GM12891 (cell line): ENCODE measurements around the gene MRPS26. TPM values are rescaled to one million over a fixed set of nuclear protein-coding genes. Genes with fewer than 3 reads are reported as not detected.
"Not testable (repeated sequence)": the region's sequence is repeated elsewhere in the genome, so short reads cannot be mapped to it uniquely, and the experiment has no call there.

Source experiments
- DNase-seq: peaks from one replicate; pipeline ENCODE4 v3.0.0; 2011; ENCODE audit warnings: low spot score; ENCODE audit not compliant: insufficient read length
- FAIRE-seq: peaks from 2 replicates; lab custom pipeline; 2011; peaks lifted over from hg19 to GRCh38; lab: Jason Lieb, UNC
- PAX5 ChIP-seq: IDR thresholded peaks from 2 replicates; pipeline ENCODE4 v1.6.1; 2011; ENCODE audit warnings: low read length, moderate library complexity, mild to moderate bottlenecking; ENCODE audit not compliant: insufficient read depth, severe bottlenecking
- POLR2A ChIP-seq: IDR thresholded peaks from 2 replicates; pipeline ENCODE4 v1.6.1; 2011; ENCODE audit warnings: low read depth, low read length, control low read depth
- POLR2AphosphoS5 ChIP-seq: IDR thresholded peaks from 2 replicates; pipeline ENCODE4 v1.6.1; 2011; ENCODE audit warnings: low read depth, low read length, control low read depth
- POU2F2 ChIP-seq: IDR thresholded peaks from 2 replicates; pipeline ENCODE4 v1.6.1; 2011; ENCODE audit warnings: low read depth, mild to moderate bottlenecking, control low read depth, low read length, moderate library complexity
- SPI1 ChIP-seq: IDR thresholded peaks from 2 replicates; pipeline ENCODE4 v1.6.1; 2011; ENCODE audit warnings: low read depth, low read length, control low read depth
- TAF1 ChIP-seq: IDR thresholded peaks from 2 replicates; pipeline ENCODE4 v1.6.1; 2011; ENCODE audit warnings: low read depth, low read length, control low read depth
- polyA plus RNA-seq: library from polyadenylated mRNA; unstranded; fragments of >200 nt; gene quantifications from one replicate; pipeline ENCODE4 v1.2.1, GENCODE V29; 2012; ENCODE audit warnings: low read depth, missing spikeins, inconsistent platforms; ENCODE audit not compliant: missing spikeins

Gene MRPS26
- 34.8 TPM for polyA plus RNA-seq

DNA sequence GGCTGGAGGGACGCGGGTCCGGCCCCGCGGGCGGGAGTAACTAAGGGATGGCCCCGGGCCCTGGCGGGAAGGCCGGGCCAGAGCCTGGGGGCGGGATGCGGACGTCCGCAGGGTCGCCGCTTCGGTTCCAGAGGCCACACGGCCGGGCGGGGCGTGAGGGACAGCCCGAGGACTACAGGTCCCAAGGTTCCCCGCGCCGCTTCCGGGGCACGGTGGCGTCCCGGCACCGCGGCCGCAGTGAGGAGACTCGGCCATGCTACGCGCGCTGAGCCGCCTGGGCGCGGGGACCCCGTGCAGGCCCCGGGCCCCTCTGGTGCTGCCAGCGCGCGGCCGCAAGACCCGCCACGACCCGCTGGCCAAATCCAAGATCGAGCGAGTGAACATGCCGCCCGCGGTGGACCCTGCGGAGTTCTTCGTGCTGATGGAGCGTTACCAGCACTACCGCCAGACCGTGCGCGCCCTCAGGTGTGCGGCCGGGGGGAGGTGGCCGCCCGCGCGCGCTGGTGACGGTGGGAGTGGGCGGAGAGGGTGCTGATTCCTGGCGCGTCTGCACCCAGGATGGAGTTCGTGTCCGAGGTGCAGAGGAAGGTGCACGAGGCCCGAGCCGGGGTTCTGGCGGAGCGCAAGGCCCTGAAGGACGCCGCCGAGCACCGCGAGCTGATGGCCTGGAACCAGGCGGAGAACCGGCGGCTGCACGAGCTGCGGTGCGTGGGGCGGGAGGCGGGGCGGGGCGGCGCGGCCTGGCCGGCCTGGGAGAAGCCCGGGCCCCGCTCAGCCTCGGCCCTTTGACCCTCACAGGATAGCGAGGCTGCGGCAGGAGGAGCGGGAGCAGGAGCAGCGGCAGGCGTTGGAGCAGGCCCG lies at the start of gene MRPS26:
Gene MRPS26 (plus strand): TSS at position 237 of the 861 bp plus-strand sequence. CDS start 17 bp downstream, at position 254.
- DNase-seq, result peak; percentile 96
- TF ChIP-seq TAF1 (no peak), SPI1 (no peak), POLR2A (no peak), POU2F2 (no peak), POLR2AphosphoS5 (no peak), PAX5 (no peak)

DNA sequence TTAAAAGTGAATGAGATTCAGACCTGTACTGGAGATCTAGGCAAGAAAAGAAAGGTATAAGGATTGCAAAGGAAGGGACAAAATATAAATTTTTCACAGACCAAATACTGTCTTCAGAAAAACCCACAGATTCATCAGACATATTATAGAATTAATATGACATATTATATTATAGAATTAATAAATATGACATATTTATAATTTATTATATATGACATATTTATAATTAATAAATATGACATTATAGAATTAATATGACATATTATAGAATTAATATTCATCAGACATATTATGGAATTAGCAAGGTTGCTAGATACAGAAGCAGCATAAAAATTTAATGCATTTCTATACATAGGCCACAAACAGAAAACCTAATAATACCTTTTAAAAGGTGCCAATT lies 47.1 kb upstream of the MRPS26 start:
- FAIRE-seq (no peak), DNase-seq (no peak)
- no peak for TF ChIP-seq TAF1
- TF ChIP-seq POLR2A, result no peak
- TF ChIP-seq POU2F2, result no peak
- TF ChIP-seq SPI1, result no peak
- TF ChIP-seq PAX5, result no peak
- no peak for TF ChIP-seq POLR2AphosphoS5

More for the DNA sequence above, at the start of gene MRPS26:
- FAIRE-seq, result peak; percentile 95

DNA sequence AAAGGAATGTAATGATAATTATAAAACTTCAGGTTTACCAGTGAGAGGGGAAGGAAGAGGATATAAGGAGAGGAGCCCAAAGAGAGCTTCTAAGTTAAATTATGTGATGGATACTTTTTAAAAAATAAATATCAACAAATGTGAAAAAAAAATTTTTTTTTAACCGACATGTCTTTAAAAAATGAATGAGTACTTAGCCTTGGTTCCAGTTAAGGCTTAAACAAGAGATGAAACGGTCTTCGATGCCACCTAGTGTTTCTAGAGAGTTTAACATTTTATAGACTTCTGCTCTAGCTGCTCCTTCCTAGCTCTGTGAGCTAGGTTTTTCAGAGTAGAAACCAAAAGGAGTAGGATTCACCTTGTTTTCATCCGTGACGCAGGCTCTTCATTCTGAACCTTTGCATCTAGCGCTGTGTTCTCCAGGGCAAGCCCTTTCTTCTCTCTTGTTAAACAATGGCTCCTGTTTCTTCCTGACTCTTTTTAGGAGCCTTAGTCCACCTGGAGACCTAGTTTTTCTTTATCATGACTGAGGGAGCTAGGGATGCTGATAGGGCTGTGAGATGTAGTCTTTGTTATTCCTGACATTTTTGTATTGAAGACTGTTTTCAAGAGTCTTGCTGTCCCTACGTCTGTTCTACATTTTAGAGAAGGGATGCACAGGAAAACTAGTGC lies 44.9 kb upstream of the MRPS26 start:
- DNase-seq, result no peak
- TF ChIP-seq TAF1, result no peak
- no peak for TF ChIP-seq PAX5
- TF ChIP-seq POLR2AphosphoS5, result no peak
- FAIRE-seq, result peak; percentile 58

DNA sequence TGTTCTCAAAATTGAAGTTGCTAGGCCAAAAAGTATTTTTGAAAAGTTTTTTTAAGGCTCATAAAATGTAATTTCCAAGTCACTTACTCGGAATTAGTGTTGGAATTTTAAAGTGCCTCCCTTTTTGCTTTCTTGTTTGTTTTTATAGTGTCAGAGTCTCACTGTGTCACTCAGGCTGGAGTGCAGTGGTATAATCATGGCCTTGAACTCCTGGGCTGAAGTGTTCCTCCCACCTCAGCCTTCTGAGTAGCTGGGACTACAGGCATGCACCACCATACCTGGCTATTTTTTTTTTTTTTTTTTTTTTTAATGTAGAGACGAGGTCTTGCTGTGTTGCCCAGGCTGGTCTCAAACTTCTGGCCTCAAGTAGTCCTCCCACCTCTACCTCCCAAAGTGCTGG lies 42.4 kb upstream of the MRPS26 start:
- FAIRE-seq (no peak), DNase-seq (no peak)
- TF ChIP-seq TAF1 (no peak), POU2F2 (no peak), POLR2A (no peak), POLR2AphosphoS5 (no peak), SPI1 (no peak), PAX5 (no peak)

DNA sequence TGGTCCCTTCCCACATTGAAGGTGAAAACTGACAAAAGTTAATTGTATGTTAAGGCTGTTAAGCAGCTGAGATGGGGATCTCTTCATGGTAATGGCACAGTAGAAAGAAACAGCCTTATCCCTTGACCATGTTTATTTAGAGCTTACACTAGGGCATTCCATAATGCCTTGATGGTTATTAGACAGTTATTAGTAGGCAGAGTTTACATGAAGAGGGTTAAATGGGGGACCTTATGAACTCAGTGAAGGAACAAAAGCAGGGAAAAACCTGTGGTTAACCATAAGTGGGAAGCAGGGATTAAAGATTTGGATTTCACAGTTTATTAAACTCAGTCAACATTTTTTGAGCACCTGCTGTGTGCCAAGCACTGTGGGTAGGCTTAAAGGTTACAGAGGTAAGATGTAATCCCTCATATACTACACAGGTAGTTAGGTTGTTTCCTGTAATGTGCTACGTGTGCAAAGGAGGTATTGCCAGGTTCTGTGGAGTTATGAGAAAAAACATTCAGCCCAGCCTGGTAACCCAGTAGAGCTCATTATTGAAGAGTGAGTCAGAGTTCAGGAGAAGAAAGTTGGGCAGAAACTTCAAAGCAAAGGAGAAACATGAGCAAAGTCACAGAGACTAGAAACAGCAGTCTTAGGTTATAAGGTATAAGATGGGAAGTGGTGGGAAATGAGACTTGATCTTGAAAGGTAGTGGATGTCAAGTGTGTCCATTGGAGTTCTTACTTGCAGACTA lies 34.7 kb upstream of the MRPS26 start:
- FAIRE-seq (no peak), DNase-seq (no peak)
- no peak for TF ChIP-seq TAF1
- no peak for TF ChIP-seq PAX5
- no peak for TF ChIP-seq SPI1
- TF ChIP-seq POLR2AphosphoS5, result no peak
- TF ChIP-seq POLR2A, result no peak
- no peak for TF ChIP-seq POU2F2

DNA sequence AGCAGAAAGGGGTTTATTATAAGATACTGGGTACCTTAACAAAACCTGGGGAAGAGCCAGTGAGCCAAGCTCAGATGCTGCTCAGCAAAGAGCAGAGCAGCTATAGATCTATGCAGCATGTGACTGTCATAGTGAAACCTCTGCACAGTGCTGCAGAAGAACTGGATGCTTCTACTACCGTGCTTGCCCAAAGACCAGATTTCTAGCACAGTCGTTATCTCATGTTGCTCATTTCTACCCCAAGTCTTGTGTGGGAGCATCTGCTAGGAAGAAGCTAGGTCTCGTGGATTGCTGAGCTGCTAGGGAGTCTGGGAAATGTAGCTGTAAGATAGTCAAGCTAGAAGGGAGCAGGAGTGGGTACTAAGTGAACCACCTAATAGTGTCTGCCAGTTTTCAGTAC lies 34.1 kb upstream of the MRPS26 start:
- no peak for TF ChIP-seq TAF1
- FAIRE-seq, result no peak

DNA sequence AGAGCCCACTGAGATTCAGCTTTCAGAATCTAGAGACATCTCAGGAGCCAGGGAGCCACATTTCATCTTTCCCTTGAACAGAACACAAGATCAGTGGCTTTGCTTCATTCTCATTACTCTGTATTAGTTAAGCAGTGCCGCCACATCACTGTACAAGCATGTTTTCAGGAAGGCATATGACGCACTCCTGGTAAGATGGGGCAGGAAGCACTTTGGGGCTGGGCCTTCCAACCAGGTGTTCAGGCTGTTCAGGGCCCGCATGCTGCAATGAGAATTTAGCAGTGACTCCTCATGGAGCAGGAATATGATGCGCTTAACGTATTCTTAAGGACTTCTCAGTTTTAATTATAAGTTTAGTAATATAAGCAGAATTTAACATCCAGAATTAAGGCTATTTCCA lies 32.1 kb upstream of the MRPS26 start:
- TF ChIP-seq SPI1 (no peak), TAF1 (no peak)
- DNase-seq (no peak), FAIRE-seq (no peak)

More for the DNA sequence above, 34.1 kb upstream of the MRPS26 start:
- DNase-seq, result no peak

DNA sequence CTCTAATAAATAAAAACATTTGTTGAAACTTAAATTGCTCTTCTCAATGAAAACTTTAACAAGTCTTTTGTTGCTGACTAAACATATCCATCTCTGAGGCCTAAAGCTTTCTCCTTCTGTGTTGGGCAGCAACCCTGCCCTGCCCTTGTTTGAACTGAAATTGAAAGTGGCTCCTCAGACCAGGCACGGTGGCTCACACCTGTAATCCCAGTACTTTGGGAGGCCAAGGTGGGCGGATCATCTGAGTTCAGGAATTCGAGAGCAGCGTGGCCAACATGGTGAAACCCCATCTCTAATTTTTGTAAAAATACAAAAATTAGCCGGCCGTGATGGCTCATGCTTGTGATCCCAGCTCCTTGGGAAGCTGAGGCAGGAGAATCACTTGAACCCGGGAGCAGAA lies 31.7 kb upstream of the MRPS26 start:
- FAIRE-seq (no peak), DNase-seq (no peak)
- no peak for TF ChIP-seq SPI1
- TF ChIP-seq TAF1, result no peak
- TF ChIP-seq POLR2AphosphoS5, result no peak
- no peak for TF ChIP-seq PAX5
- TF ChIP-seq POLR2A, result no peak
- TF ChIP-seq POU2F2, result no peak

DNA sequence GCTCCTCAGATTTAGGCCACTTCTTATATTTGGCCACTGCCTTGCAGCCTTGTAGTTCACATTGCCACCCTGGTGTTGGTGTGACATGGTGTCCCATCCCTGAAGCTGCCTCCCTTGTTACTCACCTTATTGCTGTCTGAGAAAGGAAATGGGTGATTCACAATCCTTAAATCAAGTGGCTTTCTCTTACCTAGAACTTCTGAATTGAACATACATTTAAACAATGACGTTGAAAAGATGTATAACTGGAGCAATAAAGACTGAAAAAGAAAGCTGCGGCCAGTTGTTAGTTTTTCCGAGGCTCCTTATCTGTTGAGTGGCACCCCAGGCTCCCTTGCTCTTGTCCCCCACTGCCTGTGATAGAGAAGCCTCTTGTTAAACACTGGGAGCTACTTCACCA lies 31.2 kb upstream of the MRPS26 start:
- DNase-seq (no peak), FAIRE-seq (no peak)
- TF ChIP-seq POLR2A (no peak), PAX5 (no peak), POLR2AphosphoS5 (no peak), TAF1 (no peak), POU2F2 (no peak), SPI1 (no peak)

DNA sequence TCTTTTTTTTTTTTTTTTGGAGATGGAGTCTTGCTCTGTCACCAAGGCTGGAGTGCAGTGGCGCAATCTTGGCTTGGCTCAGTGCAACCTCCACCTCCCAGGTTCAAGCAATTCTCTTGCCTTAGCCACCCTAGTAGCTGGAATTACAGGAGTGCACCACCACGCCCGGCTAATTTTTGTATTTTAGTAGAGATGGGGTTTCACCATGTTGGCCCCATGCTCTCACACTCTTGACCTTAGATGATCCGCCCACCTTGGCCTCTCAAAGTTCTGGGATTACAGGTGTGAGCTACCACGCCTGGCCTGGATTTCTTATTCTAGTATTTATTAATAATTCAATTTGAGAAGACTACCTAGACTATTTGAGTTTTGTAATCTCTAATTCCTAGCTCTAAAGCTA lies 30.6 kb upstream of the MRPS26 start:
- DNase-seq, FAIRE-seq: not testable (repeated sequence)
